Measurements from ENCODE around the gene PPM1A.

The PPM1A gene

DNA sequence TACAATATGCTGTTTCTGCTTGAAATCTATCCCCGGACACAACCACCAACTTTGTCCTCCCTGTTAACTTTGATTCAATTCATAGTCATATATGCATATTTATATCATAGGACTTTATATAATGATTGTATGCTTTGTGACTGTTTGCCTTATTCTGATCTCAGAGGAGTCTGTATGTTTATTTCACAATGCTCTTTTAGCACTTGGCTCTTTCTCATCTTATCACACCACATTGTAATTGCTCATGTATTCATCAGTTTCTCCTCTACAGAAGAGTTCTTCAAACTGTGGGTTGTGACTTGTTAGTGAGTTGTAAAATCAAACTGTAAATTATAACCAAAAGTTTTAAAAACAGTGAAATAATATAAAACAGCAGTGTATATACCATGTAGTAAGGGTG is 21.7 kb upstream of the PPM1A start:
- DNase-seq: no peak

DNA sequence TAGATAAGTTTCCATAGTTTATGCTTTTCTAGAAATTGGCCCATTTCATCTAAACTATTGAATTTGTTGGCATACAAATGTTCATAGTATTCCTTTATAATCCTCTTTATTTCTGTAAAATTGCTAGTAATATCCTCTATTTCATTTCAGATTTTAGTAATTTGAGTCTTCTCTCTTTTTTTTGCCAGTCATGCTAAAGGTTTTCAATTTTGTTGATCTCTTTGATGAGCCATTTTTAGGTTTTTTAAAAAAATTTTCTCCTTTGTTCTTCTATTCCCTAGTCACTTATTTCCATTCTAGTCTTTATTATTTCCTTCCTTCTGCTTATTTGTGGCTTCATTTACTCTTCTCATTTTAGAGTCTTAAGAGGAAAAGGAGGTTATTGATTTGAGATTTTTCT is 19.4 kb upstream of the PPM1A start:
- no peak for DNase-seq

GRCh38 chr14:60232185-60232584 is 16.8 kb upstream of the PPM1A start:
- DNase-seq: no peak

DNA sequence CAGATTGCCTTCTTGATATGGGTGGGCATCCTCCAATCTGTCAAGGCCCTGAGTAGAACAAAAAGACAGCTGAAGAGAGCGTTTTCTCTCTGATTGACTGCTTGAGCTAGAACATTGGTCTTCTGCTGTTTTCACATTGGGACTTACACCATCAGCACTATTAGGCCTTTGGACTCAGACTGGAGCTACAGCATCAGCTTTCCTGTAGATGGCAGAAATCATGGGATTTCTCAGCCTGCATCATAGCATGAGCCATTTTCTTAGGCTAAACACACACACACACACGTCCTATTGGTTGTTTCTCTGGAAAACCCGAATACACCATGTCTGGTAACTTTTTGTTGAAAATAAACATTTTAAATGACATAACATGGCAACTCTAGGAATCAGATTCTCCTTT is 15.8 kb upstream of the PPM1A start:
- DNase-seq: no peak

DNA sequence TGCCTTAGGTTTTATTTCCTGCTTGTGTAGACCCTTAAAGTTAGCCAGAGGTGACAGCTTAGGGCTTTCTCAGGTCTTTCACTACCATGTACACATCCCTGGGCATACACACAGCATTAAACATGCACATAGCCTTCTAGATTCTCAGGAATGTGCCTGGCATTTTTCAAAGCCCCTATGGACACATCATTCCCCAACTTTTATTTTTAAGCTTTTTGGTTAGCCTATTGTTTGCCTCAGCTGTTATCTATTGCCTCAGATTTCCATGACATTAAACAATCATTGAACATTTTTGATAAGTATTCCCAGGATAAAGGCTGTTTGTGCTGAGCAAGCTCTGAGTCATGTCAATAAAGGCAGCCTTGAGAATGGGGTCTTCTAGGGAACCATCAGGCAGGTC is 15.1 kb upstream of the PPM1A start:
- DNase-seq: no peak

- DNase-seq: no peak
Observed at GRCh38 chr14:60235440-60235839, 13.6 kb upstream of the PPM1A start.

- no peak for DNase-seq
Observed at GRCh38 chr14:60238955-60239354, 10.1 kb upstream of the PPM1A start.

GRCh38 chr14:60240139-60240856 is 8.7 kb upstream of the PPM1A start:
- DNase-seq: no peak

DNA sequence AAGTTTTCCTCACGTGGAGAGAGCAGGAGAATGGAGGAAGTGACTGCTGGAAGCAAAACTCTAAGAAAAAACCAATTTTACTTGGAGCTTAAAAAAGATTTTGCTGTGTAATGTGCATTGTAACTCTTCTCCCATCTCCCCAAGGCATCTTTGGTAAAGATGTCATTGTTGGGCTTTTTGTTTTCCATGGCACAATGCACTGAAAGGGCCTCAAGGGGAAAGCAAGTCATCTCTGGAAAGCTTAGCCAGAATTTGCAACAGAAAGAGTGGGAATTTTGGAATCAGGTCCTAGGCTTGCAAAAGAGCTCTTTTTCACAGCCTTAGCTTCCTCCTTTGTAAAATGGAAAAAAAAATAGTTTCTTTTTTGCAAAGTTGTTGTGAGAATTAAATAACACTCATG is 7.9 kb upstream of the PPM1A start:
- DNase-seq: no peak

DNA sequence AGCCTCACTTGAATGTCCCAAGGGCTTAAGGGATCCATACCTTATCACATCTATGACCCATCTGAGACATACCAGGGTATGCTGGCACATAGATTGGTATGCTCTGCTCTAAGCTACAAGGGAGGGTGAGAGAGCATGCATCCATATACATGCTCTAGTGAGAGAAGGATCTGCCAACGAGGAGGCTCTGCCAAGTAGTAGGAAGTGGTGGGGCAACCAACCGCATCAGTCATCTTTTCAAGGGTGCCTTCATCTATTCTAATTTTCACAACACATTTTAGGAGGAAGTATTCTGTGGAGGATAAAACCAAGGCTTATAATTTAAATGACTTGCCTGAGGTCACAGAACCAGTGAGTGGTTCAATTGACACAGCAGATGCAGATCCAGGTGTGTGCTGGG is 6.6 kb upstream of the PPM1A start:
- no peak for DNase-seq

DNA sequence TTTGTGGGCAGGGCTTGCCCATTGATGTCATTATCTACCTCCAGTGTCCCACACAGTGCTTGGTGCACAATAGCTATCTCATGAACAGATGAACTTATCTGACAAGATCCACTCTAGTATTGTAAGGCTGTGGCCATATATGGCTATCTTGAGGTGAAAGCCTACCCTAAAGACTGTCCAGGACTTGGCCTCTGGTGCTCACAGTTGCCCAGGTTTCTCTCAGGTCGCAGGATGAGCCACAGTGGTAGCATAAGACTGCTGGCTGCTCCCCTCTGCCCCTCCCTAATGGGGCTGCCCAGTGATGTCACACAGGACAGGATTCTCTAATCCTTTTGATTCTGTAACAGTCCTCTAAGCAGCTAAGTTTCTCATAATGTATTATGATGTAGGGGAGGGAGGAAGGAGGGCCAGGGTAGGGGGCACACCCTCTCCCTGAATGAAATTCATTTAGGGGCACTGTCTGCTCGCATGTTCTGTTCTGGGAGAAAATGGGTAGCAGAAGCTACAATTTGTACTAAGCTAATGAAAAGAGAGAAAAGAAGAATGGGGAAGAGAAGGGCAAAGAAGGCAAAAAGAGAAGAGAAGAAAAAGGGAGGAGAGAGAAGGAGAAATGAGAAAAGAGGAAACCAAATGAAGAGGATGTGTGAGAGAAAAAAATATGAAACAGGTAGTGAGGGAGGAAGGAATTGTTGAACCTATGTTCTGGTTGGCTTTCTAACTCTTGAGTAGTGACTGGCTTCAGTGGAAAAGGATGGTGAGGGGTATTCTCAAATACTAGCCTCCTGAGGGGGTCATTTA is 3.4 kb upstream of the PPM1A start:
- no peak for DNase-seq

DNA sequence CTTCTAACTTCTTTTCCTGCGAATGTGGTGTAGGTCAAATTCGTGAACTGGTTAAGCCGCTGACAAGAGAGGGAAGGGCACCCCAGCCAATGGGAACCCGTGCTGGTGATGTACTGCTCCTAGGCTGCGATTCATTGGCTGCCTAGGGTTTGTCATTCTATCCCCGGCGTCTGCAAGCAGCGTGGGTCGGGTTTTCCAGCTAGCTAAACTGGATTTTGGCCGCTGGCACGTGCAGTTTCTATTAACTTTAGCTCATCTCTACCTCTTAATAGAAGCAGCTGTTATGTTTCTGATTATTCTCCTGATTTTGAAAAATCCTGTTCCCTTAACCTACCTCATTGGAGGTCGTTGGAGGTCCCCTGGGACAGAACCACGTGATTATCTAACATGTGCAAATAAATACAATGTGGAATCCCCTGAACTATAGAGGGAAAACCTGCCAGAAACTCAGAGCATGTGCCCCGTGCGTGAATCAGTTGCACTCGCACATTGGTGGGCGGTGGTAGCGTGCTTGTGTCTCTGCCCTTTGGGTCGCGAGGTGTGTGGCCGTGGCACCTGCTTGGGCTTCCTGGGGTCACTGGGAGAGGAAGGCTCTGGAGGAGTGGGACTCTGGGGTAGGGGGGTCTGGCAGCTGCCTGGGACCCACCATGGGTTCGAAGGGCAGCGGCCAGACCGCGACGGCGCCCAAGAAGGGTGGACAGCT is 876 bp upstream of the PPM1A start:
- DNase-seq: peak; percentile 80

DNA sequence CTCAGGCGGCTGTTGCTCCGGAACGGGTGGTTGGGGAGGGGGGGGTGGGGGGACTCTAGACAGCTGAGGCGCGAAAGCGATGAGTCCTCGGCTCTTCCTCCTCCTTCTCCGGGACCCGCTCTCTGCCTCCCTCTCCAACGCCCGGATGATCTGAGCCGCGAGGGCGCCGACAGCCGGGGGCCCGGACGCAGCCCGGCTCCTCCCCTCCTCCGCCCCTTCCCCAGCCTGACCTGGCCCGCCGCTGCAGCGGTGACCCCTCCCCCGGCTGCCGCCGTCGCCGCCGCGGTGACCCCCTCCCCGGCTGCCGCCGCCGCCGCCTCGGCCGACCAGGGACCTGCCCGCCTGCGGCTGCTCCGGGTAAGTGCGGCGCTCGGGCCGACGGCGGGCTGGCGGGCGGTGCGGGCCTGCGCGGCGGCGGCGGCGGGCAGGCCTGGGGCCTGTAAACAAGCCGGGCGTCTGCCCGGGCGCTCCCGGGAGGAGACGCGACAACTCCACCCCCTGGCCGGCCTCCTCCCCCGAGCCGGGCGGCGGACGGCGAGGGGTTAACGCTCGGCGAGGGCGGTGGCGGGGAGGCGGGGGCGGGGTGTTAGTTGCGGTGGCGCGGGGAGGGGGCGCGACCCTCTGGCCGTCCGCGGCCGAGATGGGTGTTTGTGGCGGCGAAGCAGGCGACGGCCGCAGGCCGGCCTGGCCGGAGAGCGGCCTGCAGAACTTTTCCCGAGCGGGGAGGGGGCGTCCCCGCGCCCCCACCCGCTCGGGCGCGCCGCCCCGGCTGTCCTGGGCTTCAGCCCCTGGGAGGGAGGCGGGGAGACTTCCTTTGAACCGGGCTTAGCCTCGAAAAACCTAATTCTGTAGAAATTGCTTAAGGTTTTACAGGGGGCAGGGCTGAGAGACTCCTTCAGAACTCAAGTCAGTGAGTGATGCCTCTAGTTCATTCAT is 568 bp downstream of the PPM1A start:
- DNase-seq: peak; percentile 73

DNA sequence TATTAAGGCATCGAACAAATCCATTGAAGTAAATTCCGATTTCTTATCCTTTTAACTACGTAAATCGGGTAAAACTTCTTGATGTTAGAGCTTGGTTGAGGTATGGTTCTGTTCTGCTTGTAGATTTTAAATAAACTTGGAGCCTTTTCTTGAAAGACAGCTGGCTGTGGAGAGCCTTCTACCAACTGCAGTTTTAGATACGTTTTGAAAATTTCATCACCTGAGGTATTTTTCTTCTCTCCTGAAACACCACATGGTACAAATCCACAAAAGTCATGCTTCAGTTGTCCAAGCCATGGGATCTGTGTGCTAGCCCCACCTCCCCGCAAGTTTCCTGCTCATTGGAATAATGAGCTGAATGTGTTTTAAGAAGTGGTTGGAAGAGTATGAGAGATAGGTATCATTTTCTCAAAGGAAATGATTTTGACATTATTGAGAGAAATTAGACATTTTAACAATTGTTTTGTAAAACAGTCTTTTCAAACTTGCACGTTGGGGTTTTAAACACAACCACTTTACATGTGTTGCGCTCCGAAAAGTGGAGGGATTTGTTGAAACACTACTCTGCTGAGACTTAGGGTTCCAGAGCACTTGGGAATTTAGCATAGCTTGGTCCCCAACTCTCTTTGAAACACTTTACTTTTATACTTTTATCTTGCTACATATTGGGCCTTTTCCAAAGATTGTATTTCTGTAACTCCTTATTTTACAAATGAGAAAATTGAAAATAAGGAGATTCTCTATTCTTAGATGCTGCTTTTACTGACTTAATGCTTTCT is 1.4 kb downstream of the PPM1A start:
- no peak for DNase-seq

- DNase-seq: no peak
Observed at GRCh38 chr14:60251877-60252276, 2.9 kb downstream of the PPM1A start.

- DNase-seq: no peak
Observed at GRCh38 chr14:60252630-60253029, 3.6 kb downstream of the PPM1A start.

DNA sequence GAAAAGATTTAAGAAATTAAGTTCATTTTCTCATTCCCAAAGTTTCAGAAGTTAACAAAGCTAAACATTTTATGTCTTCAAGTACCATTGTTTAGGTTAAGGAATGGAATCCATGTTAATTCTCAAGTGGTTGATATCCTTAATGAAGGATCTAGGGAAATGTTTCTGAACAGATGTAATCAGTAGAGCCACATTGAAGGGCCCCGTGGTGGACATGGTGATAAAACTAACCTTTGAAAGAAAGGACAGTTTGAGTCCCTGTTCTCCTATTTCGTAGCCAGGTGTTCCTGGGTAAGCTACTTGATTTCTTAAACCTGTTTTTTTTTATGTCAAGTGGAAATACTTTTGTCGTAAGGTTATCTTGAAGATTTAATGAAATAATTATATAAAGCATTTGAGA is 4.6 kb downstream of the PPM1A start:
- DNase-seq: no peak

DNA sequence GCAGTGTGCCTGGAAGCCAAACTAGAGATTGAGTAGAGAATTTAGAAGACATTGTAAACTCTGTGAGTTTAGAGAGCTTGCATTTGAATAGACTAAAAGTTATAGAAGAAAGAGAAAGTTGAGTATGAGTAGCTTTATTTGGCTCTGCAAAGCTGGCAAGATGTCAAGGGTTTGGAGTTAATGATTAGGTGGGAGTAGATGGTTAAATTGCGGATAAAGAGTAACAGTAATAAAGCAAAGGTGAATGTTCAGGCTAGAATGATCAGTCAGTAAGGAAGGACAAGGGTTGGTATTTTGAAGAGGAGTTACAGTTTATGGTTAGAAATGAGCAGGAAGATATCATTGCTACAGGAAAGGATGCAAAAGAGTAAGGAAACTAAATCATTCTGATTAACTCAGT is 5.2 kb downstream of the PPM1A start:
- no peak for DNase-seq

GRCh38 chr14:60257865-60258264 is 8.8 kb downstream of the PPM1A start:
- no peak for DNase-seq

GRCh38 chr14:60265163-60265562 is 16.1 kb downstream of the PPM1A start:
- no peak for DNase-seq

DNA sequence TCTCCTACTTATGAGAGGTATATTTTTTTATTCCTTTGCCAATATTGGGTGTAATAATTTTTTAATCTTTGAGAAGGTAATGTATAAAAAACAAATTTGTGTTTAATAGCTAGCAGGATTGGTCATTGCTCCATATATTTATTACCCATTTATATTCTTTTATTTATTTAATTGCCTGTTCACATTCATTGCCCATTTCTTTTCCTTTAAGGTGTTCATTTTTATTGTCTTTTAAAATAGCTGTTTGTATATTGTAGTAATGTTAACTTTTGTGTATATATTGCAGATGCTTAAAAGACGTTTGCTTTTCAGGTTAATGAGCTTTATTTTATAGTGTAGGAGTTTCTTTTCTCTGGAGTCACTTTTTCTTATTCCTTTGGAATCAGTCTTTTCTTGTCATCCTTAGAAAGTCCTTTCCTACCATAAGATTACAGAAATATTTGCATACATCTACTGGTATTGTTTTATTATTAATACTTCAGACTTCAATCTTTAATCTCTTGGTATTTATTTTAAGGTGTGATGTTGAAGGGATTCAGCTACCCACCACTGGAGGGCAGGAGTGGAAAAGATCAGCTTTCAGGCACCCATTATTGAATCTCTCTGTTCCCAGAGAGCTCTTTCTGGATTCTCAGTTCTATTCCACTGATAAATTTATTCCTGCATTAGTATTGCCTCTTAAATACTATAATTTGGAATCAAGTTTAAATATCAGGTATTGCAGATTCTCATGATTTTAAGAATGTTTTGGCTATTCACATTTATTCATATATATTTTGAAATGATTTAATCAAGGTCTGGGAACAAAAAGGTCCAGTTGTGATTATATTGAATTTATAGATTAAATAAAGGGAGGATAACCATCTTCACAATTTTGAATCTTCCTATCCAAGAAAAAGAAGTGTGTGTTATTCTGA is 17.3 kb downstream of the PPM1A start:
- no peak for DNase-seq
